NCI-H526 treated with DMSO at 0.1 percent for 48 hours (cell line): ENCODE data around the gene BCR.

Source experiments
- DNase-seq: peaks from one replicate; lab custom pipeline; 2025; lab: John Stamatoyannopoulos, UW

Gene BCR

GRCh38 chr22:23217171-23218052 lies 37.1 kb downstream of the BCR start:
- DNase-seq, result no peak

- DNase-seq, result no peak
Measured at GRCh38 chr22:23218053-23218866, 38.0 kb downstream of the BCR start.

GRCh38 chr22:23218867-23219251 lies 38.5 kb downstream of the BCR start:
- DNase-seq, result no peak

- DNase-seq, result no peak
Measured at GRCh38 chr22:23219317-23219716, 39.0 kb downstream of the BCR start.

GRCh38 chr22:23219822-23220484 lies 39.6 kb downstream of the BCR start:
- DNase-seq, result no peak

- no peak for DNase-seq
Measured at GRCh38 chr22:23220485-23221350, 40.4 kb downstream of the BCR start.

GRCh38 chr22:23221351-23221804 lies 41.1 kb downstream of the BCR start:
- DNase-seq, result no peak

- no peak for DNase-seq
Measured at GRCh38 chr22:23222033-23222792, 41.9 kb downstream of the BCR start.

GRCh38 chr22:23222793-23223568 lies 42.7 kb downstream of the BCR start:
- no peak for DNase-seq

- no peak for DNase-seq
Measured at GRCh38 chr22:23223569-23224317, 43.4 kb downstream of the BCR start.

GRCh38 chr22:23224846-23225245 lies 44.5 kb downstream of the BCR start:
- DNase-seq, result no peak

- DNase-seq, result no peak
Measured at GRCh38 chr22:23225337-23225723, 45.0 kb downstream of the BCR start.

GRCh38 chr22:23225724-23226496 lies 45.6 kb downstream of the BCR start:
- DNase-seq, result no peak

GRCh38 chr22:23226497-23226850 lies 46.2 kb downstream of the BCR start:
- DNase-seq, result no peak

GRCh38 chr22:23227380-23227779 lies 47.1 kb downstream of the BCR start:
- no peak for DNase-seq

GRCh38 chr22:23228503-23228902 lies 48.2 kb downstream of the BCR start:
- DNase-seq, result no peak

GRCh38 chr22:23229646-23230045 lies 49.3 kb downstream of the BCR start:
- no peak for DNase-seq

- DNase-seq, result no peak
Measured at GRCh38 chr22:23230348-23231068, 50.2 kb downstream of the BCR start.
